Hematopoietic multipotent progenitor cell (in vitro differentiated cells): Measurements from ENCODE around the gene RNF14. TPM values are rescaled to one million over a fixed set of nuclear protein-coding genes. Genes with fewer than 3 reads are reported as not detected.

Experiments used
- total RNA-seq: library from RNA; depleted of rRNA; stranded (reverse); fragments of >200 nt; gene quantifications from one replicate; pipeline ENCODE4 v1.2.3, GENCODE V29; 2012

The RNF14 gene
- total RNA-seq, 1 donor: 14.3 TPM

Other genes with a start within 250 kb of the RNF14 start
- gene PCDH1, start 90.7 kb upstream of the RNF14 start, total RNA-seq: 0.27 TPM
- 126 TPM for gene DELE1, start 45.2 kb upstream of the RNF14 start, total RNA-seq
- gene PCDH12, start 10.9 kb upstream of the RNF14 start, total RNA-seq: 0.54 TPM
- gene GNPDA1, start 43.9 kb downstream of the RNF14 start, total RNA-seq: 8.3 TPM
- 69.7 TPM for gene NDFIP1, start 139.7 kb downstream of the RNF14 start, total RNA-seq